Measurements from ENCODE around the gene GAS7.

GRCh38 chr17:9887508-9887907 is 310.9 kb downstream of the GAS7 start:
- TF ChIP-seq CTCF (IDR thresholded peaks at IDR 0.05) = no peak
- no peak for TF ChIP-seq POLR2A (IDR thresholded peaks at IDR 0.05)
